K562 (cell line): ENCODE measurements around the gene THAP2. TPM values are rescaled to one million over a fixed set of nuclear protein-coding genes. Genes with fewer than 3 reads are reported as not detected.

Experiments used
- ATAC-seq: fragments of 200-7000 bp; cut with Tn5 transposase; 3 replicates; pipeline ENCODE4 v1.9.1; 2020; ENCODE audit warnings: moderate library complexity
- BruUV-seq: library from RNA; stranded (reverse); fragments of 400-500 nt; replicated peaks from 2 replicates; lab custom pipeline; 2021; lab: Mats Ljungman, UMichigan
- CTCF ChIA-PET: fragments of 300-600 bp; formaldehyde crosslinking; extraction: SDS; loops from one replicate; lab custom pipeline; 2021; ENCODE audit warnings: low intra/inter-chr PET ratio; lab: Yijun Ruan, JAX
- POLR2A ChIA-PET: fragments of 300-600, 350-650 bp; sonication (Branson Sonifier 250); formaldehyde crosslinking; extraction: SDS; loops from one replicate; lab custom pipeline; 2021; ENCODE audit warnings: antibody characterized with exemption, inconsistent platforms; lab: Yijun Ruan, JAX
- DNase-seq, 4 experiments: peaks; one replicate each; pipeline versions ENCODE4 v3.0.0 to v3.0.0-alpha.2; 2011 to 2018; ENCODE audit warnings: low spot score in 3 of 4, mixed read lengths in 3 of 4; ENCODE audit errors: extremely low read depth in 1 of 4
- FAIRE-seq: peaks from 2 replicates; lab custom pipeline; 2011; peaks lifted over from hg19 to GRCh38; lab: Jason Lieb, UNC
- H2AFZ ChIP-seq: 2 replicates; pipeline ENCODE4 v1.6.0; 2011; ENCODE audit warnings: low read depth, low read length, control low read depth, inconsistent platforms
- H3K27ac ChIP-seq: fragments of 200-600 bp; 3 replicates; pipeline ENCODE4 v1.8.0; 2011; ENCODE audit warnings: low read depth, mild to moderate bottlenecking, control low read depth, inconsistent platforms, low read length, moderate library complexity, mixed read lengths; ENCODE audit errors: extremely low read depth
- H3K27me3 ChIP-seq, 2 experiments: fragments of 300-600 bp in 1 of 2; 2 replicates in 1 of 2; 3 replicates in 1 of 2; pipeline versions ENCODE4 v1.6.0 to v1.8.0; 2011; ENCODE audit warnings: inconsistent platforms in 2 of 2, low read length in 2 of 2, mild to moderate bottlenecking in 1 of 2, mixed read lengths in 1 of 2, moderate library complexity in 1 of 2; ENCODE audit not compliant: control insufficient read depth in 2 of 2, insufficient read depth in 2 of 2
- H3K36me3 ChIP-seq: fragments of 300-600 bp; 3 replicates; pipeline ENCODE4 v1.8.0; 2011; ENCODE audit warnings: mild to moderate bottlenecking, low read length, inconsistent platforms; ENCODE audit not compliant: control insufficient read depth, insufficient read depth
- H3K4me1 ChIP-seq, 2 experiments: fragments of 200-600 bp in 1 of 2; replicated peaks in 1 of 2; 2 replicates in 1 of 2; 3 replicates in 1 of 2; pipeline versions ENCODE4 v1.5.1 to v1.8.0; 2011; ENCODE audit warnings: inconsistent platforms in 2 of 2, low read length in 2 of 2, mild to moderate bottlenecking in 1 of 2, mixed read lengths in 1 of 2, moderate library complexity in 1 of 2; ENCODE audit not compliant: control insufficient read depth in 2 of 2, insufficient read depth in 2 of 2
- H3K4me2 ChIP-seq: 2 replicates; pipeline ENCODE4 v1.6.1; 2011; ENCODE audit warnings: low read length, control low read depth, inconsistent platforms, mixed read lengths; ENCODE audit not compliant: insufficient read depth
- H3K4me3 ChIP-seq: fragments of 200-600 bp; sonication (generic), shearing (Covaris generic); 2 replicates; pipeline ENCODE4 v1.5.1; 2016; ENCODE audit warnings: control low read depth, inconsistent platforms
- H3K79me2 ChIP-seq: fragments of 200-600 bp; 3 replicates; pipeline ENCODE4 v1.8.0; 2011; ENCODE audit warnings: low read length, inconsistent platforms; ENCODE audit not compliant: control insufficient read depth, insufficient read depth
- H3K9ac ChIP-seq, 2 experiments: 2 replicates each; pipeline versions ENCODE4 v1.6.0 to v1.6.1; 2011; ENCODE audit warnings: low read depth in 2 of 2, low read length in 2 of 2, control low read depth in 1 of 2, inconsistent platforms in 1 of 2, mild to moderate bottlenecking in 1 of 2, mixed read lengths in 1 of 2; ENCODE audit not compliant: insufficient read depth in 1 of 2
- H3K9me1 ChIP-seq: one replicate; pipeline ENCODE4 v1.6.0; 2011; ENCODE audit warnings: inconsistent platforms, mild to moderate bottlenecking, low read length, moderate library complexity; ENCODE audit not compliant: control insufficient read depth, insufficient read depth
- H3K9me3 ChIP-seq: replicated peaks from 2 replicates; pipeline ENCODE4 v1.5.1; 2011; ENCODE audit warnings: low read depth, low read length, inconsistent platforms; ENCODE audit not compliant: control insufficient read depth, insufficient read depth
- H4K20me1 ChIP-seq: replicated peaks from 2 replicates; pipeline ENCODE4 v1.6.1; 2011; ENCODE audit warnings: low read length, inconsistent platforms, mixed read lengths; ENCODE audit not compliant: control insufficient read depth, insufficient read depth
- CTCFL ChIP-seq: IDR thresholded peaks from 2 replicates; pipeline ENCODE4 v1.6.1; 2011; ENCODE audit warnings: borderline replicate concordance, low read depth, mild to moderate bottlenecking, moderate library complexity, low read length; ENCODE audit not compliant: insufficient read depth, poor library complexity, severe bottlenecking
- EP300 ChIP-seq: IDR thresholded peaks from 2 replicates; pipeline ENCODE4 v1.6.1; 2012; ENCODE audit warnings: low read length, improper control_type of control experiment
- JUND ChIP-seq, 2 experiments: IDR thresholded peaks; 2 replicates in 1 of 2; 3 replicates in 1 of 2; pipeline ENCODE4 v1.6.1; 2011; ENCODE audit warnings: borderline replicate concordance in 2 of 2, low read depth in 2 of 2, low read length in 2 of 2, improper control_type of control experiment in 1 of 2, missing biosample characterization in 1 of 2, missing genetic modification characterization in 1 of 2, missing genetic modification reagents in 1 of 2
- NR3C1 ChIP-seq: sonication (generic); formaldehyde crosslinking; IDR thresholded peaks from 2 replicates; pipeline ENCODE4 v1.8.1; 2022; ENCODE audit warnings: missing genetic modification reagents
- PTTG1 ChIP-seq: fragments of 450-650 bp; IDR thresholded peaks from 2 replicates; pipeline ENCODE4 v1.6.1; 2016; ENCODE audit warnings: low read depth, mild to moderate bottlenecking, missing genetic modification characterization, missing compliant biosample characterization
- SLC30A9 ChIP-seq: fragments of 250-450 bp; sonication (Bioruptor Pico); IDR thresholded peaks from 2 replicates; pipeline ENCODE4 v1.8.0; 2022; ENCODE audit warnings: mild to moderate bottlenecking, moderate library complexity
- SREBF1 ChIP-seq: fragments of 150-350 bp; IDR thresholded peaks from 2 replicates; pipeline ENCODE4 v1.6.1; 2014; ENCODE audit warnings: antibody characterized with exemption, low read depth, low read length, borderline replicate concordance
- U2AF2 ChIP-seq: fragments of 200-400 bp; formaldehyde crosslinking; optimal IDR thresholded peaks from 2 replicates; pipeline ENCODE3; 2017; ENCODE audit warnings: low read depth, mild to moderate bottlenecking, low read length
- XRCC4 ChIP-seq: IDR thresholded peaks from one replicate; pipeline ENCODE4 v1.6.1; 2011; ENCODE audit not compliant: insufficient read depth, insufficient read length; ENCODE audit errors: extremely low read depth
- ZC3H4 ChIP-seq: sonication (generic); formaldehyde crosslinking; IDR thresholded peaks from 2 replicates; pipeline ENCODE4 v1.9.0; 2021; ENCODE audit warnings: missing genetic modification reagents, borderline replicate concordance
- ZKSCAN8 ChIP-seq: fragments of 200-800 bp; sonication (Bioruptor generic); IDR thresholded peaks from 2 replicates; pipeline ENCODE4 v1.6.1; 2016; ENCODE audit warnings: missing genetic modification characterization, missing compliant biosample characterization
- ZNF586 ChIP-seq: fragments of 450-650 bp; formaldehyde crosslinking; conservative IDR thresholded peaks from 2 replicates; pipeline ENCODE4 v1.4.0; 2020; ENCODE audit warnings: mild to moderate bottlenecking, moderate library complexity
- ZNF79 ChIP-seq: fragments of 250-450 bp; sonication (Bioruptor Pico); IDR thresholded peaks from 2 replicates; pipeline ENCODE4 v1.4.0; 2020; ENCODE audit warnings: low read depth, mild to moderate bottlenecking, moderate library complexity
- WGBS: fragments of 100-300 bp; shearing (Covaris generic); methylation state at CpG from one replicate; pipeline ENCODE4 v1.1.6; 2016; ENCODE audit warnings: low coverage, mixed read lengths; ENCODE audit not compliant: insufficient coverage; ENCODE audit errors: missing lambda C conversion rate; 5-methylcytosine and 5-hydroxymethylcytosine counted together
- in situ Hi-C: fragments of 300-500 bp; cut with MboI; formaldehyde crosslinking; loops from 4 replicates; pipeline ENCODE4 v1.15.0; 2018; ENCODE audit warnings: inconsistent platforms, mixed read lengths
- intact Hi-C: fragments of 100-400 bp; cut with micrococcal nuclease; formaldehyde crosslinking; loops from 2 replicates; pipeline ENCODE4 v1.14.2; 2022
- polyA plus RNA-seq, 8 experiments: library from polyadenylated mRNA; depleted of rRNA in 4 of 8; stranded (reverse) in 5 of 8; unstranded in 3 of 8; fragments of >200 nt; fragmentation: Nextera tagmentation in 2 of 8; fragmentation: Illumina TruSeq in 1 of 8; extraction: Ambion mirVana in 2 of 8; extraction: Trizol in 1 of 8; gene quantifications; 2 replicates each; pipeline versions ENCODE4 v1.2.1 to v1.2.3, GENCODE V29; 2011 to 2014; ENCODE audit warnings: inconsistent platforms in 1 of 8, missing spikeins in 1 of 8
- total RNA-seq, 7 experiments: library from RNA; depleted of rRNA in 6 of 7; stranded (reverse); fragments of >200 nt in 6 of 7; fragmentation: Illumina TruSeq in 2 of 7; extraction: Trizol in 2 of 7; gene quantifications; 2 replicates each; pipeline versions ENCODE4 v1.2.1 to v1.2.3, GENCODE V29; 2011 to 2021; ENCODE audit warnings: low replicate concordance in 1 of 7
- TF ChIP-seq, protein P1 (sequence below): sonication (generic); formaldehyde crosslinking; IDR thresholded peaks from 2 replicates; pipeline ENCODE4 v1.9.0; 2022; ENCODE audit warnings: mild to moderate bottlenecking, missing genetic modification reagents
- TF ChIP-seq, protein P2 (sequence below): IDR thresholded peaks from 2 replicates; pipeline ENCODE4 v1.6.1; 2011; ENCODE audit not compliant: insufficient read length; ENCODE audit errors: extremely low read depth

THAP2 gene
- total and polyA plus RNA-seq, 9 of the 15 experiments (the other 6 are each of a cell fraction or from before 2014, with no cell fraction given): 1.8 to 18.9 (median 7.3) TPM

DNA sequence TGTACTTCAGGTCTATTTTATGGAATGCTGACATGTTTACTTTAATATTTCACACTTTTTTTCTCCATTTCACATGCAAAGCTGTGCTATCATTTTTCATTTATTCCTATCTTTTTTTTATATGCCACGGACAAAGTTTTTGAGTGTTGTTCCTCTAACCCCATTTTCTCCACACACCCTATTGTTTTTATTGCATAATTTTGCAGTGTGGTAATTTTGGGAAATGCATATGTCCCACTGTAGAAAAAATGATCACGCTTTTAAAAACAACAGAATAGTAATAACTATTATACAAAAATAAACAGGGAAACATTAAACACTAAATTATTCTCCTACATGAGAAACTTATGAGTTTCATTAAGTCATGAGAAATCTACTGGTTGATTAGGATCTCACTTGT, 14.7 kb upstream of the THAP2 start:
- ChIA-PET CTCF (no interaction called here), POLR2A (interaction anchor here (1.3 kb wide), 1 partner anchor 10 kb away, joined by 3 read pairs; no protein-coding TSS in a partner anchor)
- no TSS peak for BruUV-seq
- H3K79me2 ChIP-seq: peaks cover 64% of the 10 kb centered on the region
- in situ Hi-C loops (loop anchor here (10.0 kb wide), 1 partner anchor 95 kb away; no protein-coding TSS in a partner anchor), intact Hi-C loops (no loop called here)
- H2AFZ ChIP-seq: no peak overlapping the region
- FAIRE-seq (no peak), DNase-seq (no peak), ATAC-seq (no peak)
- no peaks in the 10 kb centered on the region for H4K20me1 ChIP-seq
- no peaks in the 10 kb centered on the region for H3K27me3 ChIP-seq
- TF ChIP-seq, protein P1, sequence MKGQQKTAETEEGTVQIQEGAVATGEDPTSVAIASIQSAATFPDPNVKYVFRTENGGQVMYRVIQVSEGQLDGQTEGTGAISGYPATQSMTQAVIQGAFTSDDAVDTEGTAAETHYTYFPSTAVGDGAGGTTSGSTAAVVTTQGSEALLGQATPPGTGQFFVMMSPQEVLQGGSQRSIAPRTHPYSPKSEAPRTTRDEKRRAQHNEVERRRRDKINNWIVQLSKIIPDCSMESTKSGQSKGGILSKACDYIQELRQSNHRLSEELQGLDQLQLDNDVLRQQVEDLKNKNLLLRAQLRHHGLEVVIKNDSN (CRISPR knock-in tag): no peak
- TF ChIP-seq SREBF1 (no peak), ZNF586 (CRISPR knock-in tag) (no peak), JUND (IDR thresholded peaks at IDR 0.05; ENCODE audit: borderline replicate concordance, low read depth, low read length) (no peak), JUND (tag; IDR thresholded peaks at IDR 0.05; ENCODE audit: borderline replicate concordance, low read depth, low read length) (no peak), ZKSCAN8 (CRISPR knock-in tag) (no peak), ZC3H4 (CRISPR knock-in tag) (no peak), XRCC4 (no peak), SLC30A9 (CRISPR knock-in tag) (no peak), EP300 (no peak), ZNF79 (CRISPR knock-in tag) (no peak), CTCFL (no peak), PTTG1 (tag) (no peak), U2AF2 (no peak), NR3C1 (CRISPR knock-in tag) (no peak)
- TF ChIP-seq, protein P2, sequence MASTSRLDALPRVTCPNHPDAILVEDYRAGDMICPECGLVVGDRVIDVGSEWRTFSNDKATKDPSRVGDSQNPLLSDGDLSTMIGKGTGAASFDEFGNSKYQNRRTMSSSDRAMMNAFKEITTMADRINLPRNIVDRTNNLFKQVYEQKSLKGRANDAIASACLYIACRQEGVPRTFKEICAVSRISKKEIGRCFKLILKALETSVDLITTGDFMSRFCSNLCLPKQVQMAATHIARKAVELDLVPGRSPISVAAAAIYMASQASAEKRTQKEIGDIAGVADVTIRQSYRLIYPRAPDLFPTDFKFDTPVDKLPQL: no peak
- H3K4me3 ChIP-seq: no peak overlapping the region
- no peaks in the 10 kb centered on the region for H3K9me1 ChIP-seq
- no peak overlapping the region for H3K4me2 ChIP-seq
- WGBS: 81% methylated on average over 2 of the region's 2 CpGs
- H3K4me1 ChIP-seq: no peaks in the 10 kb centered on the region
- H3K9ac ChIP-seq: no peak overlapping the region
- peaks cover 93% of the 10 kb centered on the region for H3K36me3 ChIP-seq
- peaks cover 11% of the 10 kb centered on the region for H3K9me3 ChIP-seq
- H3K27ac ChIP-seq: no peak overlapping the region
